GM18951 (cell line): ENCODE data around the gene ADAP1.

Experiments used
- POLR2A ChIP-seq: IDR thresholded peaks from 4 replicates; pipeline ENCODE4 v1.6.1; 2011; ENCODE audit warnings: mild to moderate bottlenecking; ENCODE audit not compliant: insufficient read length, insufficient read depth; ENCODE audit errors: extremely low read depth
- in situ Hi-C: fragments of 300-500 bp; cut with MboI; formaldehyde crosslinking; loops from one replicate; pipeline ENCODE4 v1.12.0; 2022; ENCODE audit warnings: low sequenced_read_pairs, mixed read lengths, inconsistent platforms; ENCODE audit not compliant: unreplicated experiment

Gene ADAP1

DNA sequence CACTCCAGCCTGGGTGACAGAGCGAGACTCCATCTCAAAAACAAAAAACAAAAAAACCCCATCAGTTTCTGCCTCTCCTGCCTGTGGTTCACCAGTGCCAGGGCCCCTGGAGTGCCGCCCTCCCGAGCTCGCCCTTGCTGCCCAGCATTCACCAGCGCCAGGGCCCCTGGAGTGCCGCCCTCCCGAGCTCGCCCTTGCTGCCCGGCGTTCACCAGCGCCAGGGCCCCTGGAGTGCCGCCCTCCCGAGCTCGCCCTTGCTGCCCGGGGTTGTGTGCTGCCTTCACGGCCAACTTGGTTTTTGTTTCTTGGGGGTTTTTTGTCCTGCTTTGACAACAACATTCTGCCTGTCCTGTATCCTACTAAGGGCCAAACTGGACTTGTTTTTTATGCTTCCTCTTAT is 91.4 kb downstream of the ADAP1 start:
- in situ Hi-C loops, result loop anchor here (10.0 kb wide), 2 partner anchors 78 to 548 kb away; no protein-coding TSS in a partner anchor
- TF ChIP-seq POLR2A, result no peak

DNA sequence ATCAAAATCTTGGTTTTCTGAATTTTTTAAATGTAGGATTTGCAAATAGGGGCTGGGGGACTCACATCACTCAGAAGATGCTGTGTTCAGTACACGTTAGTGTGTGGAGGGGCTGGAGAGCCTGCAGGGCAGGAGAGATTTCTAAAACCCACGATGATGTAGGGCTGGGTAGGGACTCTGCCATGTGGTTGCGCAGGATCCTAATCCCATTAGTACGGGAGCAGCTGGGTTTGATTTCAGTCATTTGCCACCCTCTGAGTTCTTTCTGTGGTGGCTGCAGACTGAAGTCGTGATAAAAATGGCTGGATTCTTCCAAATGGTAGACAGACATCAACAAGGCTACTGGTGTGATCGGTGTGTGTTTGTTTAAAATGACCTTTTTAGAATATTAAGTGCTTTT is 92.3 kb downstream of the ADAP1 start:
- no peak for TF ChIP-seq POLR2A
- in situ Hi-C loops, result loop anchor here (10.0 kb wide), 2 partner anchors 77 to 547 kb away; no protein-coding TSS in a partner anchor

DNA sequence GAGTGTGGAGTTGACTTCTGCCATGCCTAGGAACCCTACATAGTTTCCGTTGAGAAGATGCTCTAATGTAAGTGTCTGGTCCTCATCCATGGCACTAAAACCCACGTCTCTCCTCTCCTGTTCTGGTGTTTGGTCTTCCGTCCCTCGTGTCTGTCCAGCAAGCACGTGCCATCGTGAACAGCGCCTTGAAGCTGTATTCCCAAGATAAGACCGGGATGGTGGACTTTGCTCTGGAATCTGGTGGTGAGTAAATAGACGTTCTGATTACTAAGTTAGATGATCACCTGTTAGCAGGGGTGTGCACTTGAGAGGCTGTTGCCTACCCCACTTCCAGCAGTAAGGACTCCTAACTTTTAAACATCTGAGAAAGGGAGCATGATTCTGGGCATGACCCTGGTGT is 93.3 kb downstream of the ADAP1 start:
- in situ Hi-C loops, result loop anchor here (10.0 kb wide), 2 partner anchors 76 to 546 kb away; no protein-coding TSS in a partner anchor
- TF ChIP-seq POLR2A, result no peak

DNA sequence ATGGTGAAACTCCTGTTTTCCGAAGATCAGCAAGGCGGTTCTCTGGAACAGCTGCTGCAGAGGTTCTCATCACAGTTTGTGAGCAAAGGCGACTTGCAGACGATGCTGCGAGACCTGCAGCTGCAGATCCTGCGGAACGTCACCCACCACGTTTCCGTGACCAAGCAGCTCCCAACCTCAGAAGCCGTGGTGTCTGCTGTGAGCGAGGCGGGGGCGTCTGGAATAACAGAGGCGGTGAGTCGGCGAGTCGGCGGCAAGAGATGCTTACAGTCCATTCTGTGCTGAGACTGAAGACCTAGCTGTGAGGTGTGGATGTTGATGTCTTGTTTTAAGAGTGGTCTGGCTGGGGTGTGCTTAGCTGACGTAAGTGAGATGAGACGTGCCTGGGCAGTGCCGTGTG is 94.3 kb downstream of the ADAP1 start:
- no peak for TF ChIP-seq POLR2A
- in situ Hi-C loops, result loop anchor here (10.0 kb wide), 2 partner anchors 75 to 545 kb away; no protein-coding TSS in a partner anchor

DNA sequence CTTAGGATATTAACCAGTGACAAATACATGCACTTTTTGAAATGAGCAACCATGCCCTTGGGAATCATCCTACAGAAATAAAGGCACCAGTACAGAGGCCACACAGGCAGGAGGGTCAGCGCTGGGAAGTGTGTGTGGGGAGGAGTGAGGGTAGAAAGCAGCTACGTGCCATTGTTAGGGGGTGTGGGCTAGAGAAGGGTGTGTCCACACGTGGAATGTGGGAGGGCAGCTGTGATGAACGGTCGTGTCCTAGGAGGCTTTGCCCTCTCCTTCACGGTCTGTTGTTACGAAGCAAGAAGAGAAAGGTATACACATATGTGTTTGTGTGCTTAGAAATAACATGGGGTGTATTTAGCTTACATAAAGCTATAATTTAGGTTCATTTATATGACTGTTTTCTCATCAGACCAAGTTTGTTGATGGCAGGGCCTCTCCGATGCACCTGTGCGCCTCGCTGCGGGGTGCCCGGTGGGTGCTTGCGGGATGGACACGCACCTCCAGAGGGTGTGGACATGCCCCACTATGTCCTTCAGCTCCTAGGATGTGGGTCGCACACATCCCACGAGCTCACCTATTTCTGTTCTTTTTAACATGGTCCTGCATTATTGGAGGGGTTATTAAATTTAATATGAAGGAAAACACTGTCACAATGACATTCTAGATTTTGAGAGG is 95.0 kb downstream of the ADAP1 start:
- TF ChIP-seq POLR2A, result no peak
- in situ Hi-C loops, result loop anchor here (10.0 kb wide), 2 partner anchors 75 to 545 kb away; no protein-coding TSS in a partner anchor

DNA sequence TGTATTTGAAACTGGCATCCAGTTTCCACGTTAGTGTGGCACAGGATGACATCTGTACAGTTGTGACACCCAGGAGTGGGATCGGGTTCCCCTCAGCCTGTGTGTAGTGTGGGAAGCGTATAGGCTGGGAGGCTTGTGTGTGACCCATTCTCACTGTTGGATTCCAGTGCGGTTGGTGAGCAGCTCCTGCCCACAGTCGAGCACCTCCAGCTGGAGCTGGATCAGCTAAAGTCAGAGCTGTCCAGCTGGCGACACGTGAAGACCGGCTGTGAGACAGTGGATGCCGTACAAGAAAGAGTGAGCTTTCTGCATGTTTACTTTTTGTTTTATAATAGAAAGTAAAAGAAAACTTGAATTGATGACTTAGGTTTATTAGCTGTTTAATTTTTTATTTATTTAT is 96.8 kb downstream of the ADAP1 start:
- TF ChIP-seq POLR2A, result no peak
- in situ Hi-C loops, result no loop called here

DNA sequence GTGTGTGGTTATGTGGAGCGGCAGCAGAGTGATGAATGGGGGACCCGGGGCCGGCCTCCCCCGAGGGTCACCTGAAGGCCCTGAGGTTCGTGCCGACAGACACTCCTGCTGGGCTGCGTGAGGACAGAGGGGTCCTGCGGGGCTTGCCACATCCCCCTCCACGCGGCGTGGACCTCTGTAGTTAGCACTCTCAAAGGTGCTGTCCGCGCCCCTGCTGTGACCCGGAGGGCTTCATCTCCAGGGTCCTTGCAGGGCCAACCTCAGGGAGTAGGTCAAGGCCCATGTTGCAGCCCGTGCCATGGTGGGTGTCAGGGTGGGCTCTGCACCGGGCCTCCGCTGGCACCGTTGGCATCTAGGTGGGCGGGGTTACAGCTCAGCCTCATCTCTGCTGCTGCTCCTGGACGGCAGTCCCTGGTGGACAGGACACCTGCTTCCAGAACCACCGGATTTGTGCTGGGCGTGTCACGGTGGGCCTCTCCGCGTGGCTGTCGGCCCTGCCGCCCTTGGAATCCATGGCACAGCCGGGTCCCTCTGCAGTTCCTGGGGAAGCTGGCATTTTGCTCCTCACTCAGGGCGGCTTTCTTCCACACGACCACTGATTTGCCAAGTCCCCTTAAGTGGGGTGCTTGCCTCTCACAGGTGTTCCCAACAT is 97.9 kb downstream of the ADAP1 start:
- TF ChIP-seq POLR2A, result no peak
- in situ Hi-C loops, result no loop called here

DNA sequence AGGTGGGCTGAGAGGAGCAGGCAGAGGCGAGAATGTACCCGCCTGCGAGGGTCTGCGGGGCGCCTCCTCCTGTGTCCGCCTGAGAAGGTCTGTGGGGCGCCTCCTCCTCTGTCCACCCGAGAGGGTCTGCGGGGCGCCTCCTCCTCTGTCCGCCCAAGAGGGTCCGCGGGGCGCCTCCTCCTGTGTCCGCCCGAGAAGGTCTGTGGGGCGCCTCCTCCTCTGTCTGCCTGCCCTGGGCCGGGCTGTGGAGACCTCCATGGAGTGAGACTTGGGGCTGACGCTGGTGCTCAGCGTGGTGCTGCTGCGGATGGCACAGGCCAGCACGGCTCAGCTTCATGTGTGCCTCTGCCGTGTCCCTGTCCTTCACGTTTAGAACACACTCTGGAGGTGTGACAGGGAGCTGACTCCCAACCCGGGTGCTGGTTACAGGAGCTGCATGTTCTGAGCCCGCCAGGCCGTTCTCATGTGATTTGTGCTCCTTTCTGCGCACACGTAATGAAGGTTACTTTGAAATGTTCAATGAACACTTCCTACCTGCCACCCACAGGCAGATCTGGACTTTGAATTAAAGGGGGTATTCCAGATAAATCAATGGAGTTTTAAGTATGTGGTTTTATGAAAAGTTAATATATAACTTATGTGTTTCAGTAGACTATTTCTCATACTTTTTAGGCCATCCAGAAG is 98.7 kb downstream of the ADAP1 start:
- in situ Hi-C loops, result no loop called here
- no peak for TF ChIP-seq POLR2A

DNA sequence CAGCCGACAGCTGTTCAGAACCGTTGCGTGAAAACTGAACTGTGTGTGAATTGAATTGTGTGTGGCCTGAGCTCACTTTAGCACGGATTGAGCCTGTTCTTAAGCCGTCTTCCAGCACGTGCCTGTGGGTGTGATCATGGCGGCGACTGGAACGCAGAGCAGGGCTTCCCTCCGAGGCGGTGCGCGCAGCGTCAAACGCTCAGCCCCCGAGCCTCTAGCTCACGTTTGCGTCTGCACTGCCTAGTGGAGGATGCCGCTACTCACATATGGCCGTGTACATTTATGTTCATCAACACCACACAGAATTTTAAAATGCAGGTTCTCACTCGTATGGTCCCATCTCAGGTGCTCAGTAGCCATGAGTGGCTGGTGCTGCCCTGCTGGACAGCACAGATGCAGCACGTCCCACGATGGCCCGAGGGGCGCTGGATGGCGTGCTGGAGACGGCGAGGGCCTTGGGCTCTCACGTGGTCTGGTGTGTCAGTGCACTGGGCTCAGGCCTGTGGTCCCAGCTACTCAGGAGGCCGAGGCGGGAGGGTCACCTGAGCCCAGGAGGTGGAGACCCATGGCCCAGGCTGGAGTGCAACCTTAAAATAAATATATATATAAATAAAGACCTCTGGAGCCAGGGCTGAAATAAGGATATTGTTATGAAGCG is 100.2 kb downstream of the ADAP1 start:
- no peak for TF ChIP-seq POLR2A
- in situ Hi-C loops, result no loop called here

DNA sequence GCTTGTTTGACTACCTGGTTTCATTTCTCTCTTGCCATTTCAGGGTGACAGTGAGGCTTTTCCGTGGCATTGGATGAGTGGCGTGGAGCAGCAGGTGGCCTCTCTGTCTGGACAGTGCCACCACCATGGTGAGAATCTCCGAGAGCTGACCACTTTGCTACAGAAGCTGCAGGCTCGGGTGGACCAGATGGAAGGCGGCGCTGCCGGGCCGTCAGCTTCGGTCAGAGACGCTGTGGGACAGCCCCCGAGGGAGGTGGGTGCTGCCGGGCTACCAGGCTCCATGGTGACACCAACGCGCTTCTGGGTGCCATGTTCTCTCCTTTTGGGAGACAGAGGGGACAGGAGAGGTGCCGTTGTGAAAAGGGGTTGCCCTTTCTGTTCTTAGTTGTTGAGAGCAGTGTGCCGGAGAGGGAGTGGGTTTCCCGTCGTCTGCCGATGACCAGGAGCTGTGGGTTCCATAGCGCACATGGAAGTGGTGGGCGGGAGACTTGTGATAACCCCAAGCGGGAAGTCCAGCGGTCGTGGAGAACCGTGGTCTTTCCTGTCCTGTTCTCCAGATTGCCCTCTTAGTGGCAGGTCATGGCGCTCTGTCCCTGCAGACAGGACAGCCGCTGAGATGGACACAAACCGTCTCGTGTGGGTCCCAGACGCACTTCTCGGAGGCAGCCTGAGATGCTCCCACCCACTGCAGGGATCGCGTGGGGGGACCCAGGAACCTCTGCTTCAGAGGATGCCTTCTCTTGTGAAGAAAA is 100.9 kb downstream of the ADAP1 start:
- in situ Hi-C loops, result no loop called here
- no peak for TF ChIP-seq POLR2A

DNA sequence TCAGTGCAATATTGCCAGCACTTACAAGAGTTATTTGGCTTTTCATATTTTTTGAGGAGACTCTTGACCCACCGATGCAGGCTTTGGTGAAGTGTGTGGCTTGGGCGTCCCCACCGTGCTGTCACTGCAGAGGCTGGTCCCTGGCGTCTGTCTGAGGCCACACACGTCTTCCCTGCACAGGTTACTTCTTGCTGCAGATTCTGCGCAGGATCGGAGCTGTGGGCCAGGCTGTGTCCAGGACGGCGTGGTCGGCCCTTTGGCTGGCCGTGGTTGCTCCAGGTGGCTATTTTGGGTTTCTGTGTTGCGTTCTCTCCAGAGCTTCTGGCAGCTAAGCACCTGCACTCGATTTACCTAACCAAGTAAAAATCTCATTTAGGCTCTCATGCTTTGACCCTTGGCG is 103.3 kb downstream of the ADAP1 start:
- TF ChIP-seq POLR2A, result no peak
- in situ Hi-C loops, result no loop called here

DNA sequence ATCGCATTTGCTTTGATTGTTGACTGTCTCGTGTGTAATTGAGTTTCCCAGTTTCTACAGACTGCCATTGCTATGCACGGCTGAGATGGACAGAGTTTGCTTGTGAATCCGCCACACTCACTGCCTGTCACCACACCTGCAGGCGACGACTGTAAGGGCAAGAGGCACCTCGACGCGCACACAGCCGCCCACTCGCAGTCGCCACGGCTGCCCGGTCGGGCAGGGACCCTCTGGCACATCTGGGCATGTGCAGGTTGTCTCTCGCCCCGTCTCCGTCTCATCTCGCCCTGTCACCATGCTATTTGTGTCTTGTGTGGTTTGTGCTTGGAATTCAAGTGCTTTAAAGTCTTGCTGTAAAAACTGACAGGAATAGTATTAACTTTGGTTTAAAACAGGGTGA is 104.7 kb downstream of the ADAP1 start:
- no peak for TF ChIP-seq POLR2A

DNA sequence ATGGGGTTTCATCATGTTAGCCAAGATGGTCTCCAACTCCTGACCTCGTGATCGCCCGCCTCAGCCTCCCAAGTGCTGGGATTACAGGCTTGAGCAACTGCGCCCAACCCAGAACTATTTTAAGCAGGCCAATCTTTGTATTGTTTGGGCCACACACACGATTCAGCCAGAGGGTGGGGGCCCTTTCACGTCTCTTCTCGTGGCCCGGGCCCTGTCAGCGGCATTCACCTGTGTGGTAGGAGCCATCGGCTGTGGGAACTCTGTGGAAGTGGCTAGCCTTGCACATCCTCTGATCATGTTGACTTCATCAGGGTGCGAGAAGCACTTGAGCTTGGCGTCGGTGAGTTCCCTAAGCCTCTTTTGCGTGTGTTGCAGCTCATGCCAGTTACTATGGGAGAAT is 105.3 kb downstream of the ADAP1 start:
- TF ChIP-seq POLR2A, result no peak
- in situ Hi-C loops, result no loop called here

More for the DNA sequence above, 104.7 kb downstream of the ADAP1 start:
- in situ Hi-C loops, result no loop called here
